ENCODE measurements around the gene ZNF3.
"Not testable (repeated sequence)": the region's sequence is repeated elsewhere in the genome, so short reads cannot be mapped to it uniquely, and the experiment has no call there.

Gene ZNF3

DNA sequence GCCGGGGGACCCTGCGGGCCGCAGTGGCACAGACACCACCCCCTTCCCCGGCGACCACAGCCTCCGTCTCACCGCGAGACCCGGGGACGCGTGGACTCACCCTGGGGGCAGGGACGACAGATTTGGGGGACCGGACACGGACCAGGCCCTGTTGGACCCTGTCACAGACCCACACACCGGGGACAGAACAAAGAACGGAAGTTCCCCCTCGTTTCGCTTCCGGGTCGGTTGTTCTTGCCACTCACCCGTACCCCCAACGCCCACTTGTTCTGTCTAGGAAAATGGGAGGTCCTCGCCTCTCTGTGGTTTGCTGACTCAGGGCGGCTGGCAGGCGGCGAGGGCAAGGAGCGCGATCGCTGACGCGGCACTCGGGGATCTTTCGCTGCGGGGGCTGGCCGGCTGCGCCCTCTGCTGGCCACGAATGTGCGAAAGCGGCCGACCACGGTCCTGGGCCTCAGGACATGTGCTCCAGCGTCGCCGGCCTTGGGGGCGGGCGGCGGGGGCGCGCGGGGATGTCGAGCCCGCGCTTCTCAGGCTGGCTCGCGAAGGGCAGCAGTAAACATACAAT is at the start of gene ZNF3:
Gene ZNF3, minus strand, starts transcription at position 189 of the 568 bp plus-strand sequence. CDS start 4,366 bp downstream, outside the sequence.
- H3K4me3 ChIP-seq (ENCODE audit: low read length) = peak within 1 kb of the TSS; percentile 100
- no peak for TF ChIP-seq ZNF274 (IDR thresholded peaks at IDR 0.05; ENCODE audit: low read depth, low read length)

DNA sequence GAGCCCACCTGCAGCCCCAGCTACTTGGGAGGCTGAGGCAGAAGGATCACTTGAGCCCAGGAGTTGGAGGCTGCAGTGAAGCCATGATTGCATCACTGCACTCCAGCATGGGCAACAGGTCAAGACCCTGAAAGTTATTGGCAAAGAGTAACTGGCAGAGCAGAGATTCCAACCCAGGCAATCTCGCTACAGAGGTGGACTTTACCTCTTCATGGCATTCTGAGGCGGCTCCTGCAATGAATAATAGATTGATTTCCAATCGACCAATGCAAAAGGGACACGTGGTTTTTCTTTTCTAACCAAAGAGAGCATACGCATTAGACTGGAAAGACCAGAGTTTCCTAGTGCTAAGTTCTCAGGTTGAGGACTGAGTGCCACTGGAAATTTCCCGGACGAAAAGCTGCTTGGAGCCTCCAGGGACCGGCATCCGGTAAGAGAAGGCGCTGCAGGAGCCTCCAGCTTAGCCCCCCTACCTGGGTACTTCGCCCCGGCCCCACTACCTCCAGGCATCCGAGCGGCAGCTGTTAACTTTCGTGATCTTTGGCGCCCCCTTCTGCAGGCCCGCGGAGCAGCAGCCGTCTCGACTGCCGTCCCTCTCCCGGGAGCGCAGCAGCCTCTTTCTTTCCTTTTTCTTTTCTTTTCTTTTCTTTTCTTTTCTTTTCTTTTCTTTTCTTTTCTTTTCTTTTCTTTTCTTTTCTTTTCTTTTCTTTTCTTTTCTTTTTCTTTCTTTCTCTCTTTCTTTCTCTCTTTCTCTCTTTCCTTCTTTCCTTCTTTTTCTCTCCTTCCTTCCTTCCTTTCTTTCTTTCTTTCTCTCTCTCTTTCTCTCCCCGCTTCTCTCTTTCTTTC is 49.3 kb upstream of the ZNF3 start:
- H3K4me3 ChIP-seq (ENCODE audit: low read length) = no peak overlapping the region
- TF ChIP-seq ZNF274 (IDR thresholded peaks at IDR 0.05; ENCODE audit: low read depth, low read length) = no peak

DNA sequence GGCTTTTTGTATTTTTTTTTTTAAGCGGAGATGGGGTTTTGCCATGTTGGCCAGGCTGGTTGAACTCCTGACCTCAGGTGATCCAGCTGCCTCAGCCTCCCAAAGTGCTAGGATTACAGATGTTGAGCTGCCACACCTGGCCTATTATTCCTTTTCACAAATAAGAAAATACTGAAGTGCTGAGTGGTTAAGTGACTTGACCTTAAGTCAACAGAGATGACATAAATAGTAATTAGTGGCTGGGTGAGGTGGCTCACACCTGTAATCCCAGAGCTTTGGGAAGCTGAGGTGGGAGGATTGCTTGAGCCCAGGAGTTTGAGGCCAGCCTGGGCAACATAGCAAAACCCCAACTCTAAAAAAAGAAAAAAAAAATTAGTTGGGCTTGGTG is 48.7 kb upstream of the ZNF3 start:
- not testable (repeated sequence) for H3K4me3 ChIP-seq (ENCODE audit: low read length)

DNA sequence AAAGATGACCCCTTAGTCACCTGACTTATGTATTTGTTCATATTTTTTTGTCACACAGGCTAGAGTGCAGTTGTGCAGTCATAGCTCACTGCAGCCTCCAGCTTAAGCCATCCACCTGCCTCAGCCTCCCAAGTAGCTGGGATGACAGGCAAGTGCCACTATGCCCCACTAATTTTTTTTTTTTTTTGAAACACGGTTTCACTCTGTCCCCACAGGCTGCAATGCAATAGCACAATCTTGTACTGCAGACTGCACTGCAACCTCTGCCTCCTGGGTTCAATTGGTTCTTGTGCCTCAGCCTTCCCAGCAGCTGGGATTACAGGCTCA is 47.1 kb upstream of the ZNF3 start:
- no peak for TF ChIP-seq ZNF274 (IDR thresholded peaks at IDR 0.05; ENCODE audit: low read depth, low read length)

DNA sequence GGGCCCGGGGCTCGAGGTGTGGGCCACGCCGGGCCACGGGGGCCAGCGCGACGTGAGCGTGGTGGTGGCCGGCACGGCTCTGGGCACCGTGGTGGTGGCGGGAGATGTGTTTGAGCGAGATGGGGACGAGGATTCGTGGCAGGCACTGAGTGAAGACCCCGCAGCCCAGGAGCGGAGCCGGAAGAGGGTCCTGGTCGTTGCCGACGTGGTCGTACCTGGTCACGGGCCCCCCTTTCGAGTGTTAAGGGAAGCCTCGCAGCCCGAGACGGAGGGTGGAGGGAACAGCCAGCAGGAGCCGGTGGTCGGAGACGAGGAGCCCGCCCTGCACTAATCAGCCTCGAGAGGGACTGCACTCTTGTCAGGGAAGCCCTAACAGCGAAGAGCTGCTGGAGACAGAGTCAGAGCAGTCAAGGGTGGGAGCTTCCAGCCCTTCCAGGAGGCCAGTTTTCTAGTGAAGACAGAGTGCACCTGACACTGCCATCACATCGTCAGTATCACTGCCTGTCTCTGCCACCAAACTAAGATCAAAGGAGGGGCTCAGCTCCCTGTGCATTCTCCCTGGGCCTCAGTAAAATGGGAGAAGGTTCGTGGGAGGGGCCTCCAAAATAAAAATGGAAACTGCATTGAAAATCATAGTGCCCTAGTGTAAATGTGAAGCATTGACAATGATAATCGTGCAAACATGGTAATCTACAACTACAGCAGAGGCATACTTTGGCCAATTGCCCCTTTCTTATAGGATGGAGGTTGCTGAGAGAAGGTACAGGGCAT is 46.5 kb upstream of the ZNF3 start:
- TF ChIP-seq ZNF274 (IDR thresholded peaks at IDR 0.05; ENCODE audit: low read depth, low read length) = no peak
- H3K4me3 ChIP-seq (ENCODE audit: low read length) = peak overlapping the region; percentile 86; the same call in 1 of the 2 replicates

More for the DNA sequence above, 47.1 kb upstream of the ZNF3 start:
- no peak overlapping the region for H3K4me3 ChIP-seq (ENCODE audit: low read length)

DNA sequence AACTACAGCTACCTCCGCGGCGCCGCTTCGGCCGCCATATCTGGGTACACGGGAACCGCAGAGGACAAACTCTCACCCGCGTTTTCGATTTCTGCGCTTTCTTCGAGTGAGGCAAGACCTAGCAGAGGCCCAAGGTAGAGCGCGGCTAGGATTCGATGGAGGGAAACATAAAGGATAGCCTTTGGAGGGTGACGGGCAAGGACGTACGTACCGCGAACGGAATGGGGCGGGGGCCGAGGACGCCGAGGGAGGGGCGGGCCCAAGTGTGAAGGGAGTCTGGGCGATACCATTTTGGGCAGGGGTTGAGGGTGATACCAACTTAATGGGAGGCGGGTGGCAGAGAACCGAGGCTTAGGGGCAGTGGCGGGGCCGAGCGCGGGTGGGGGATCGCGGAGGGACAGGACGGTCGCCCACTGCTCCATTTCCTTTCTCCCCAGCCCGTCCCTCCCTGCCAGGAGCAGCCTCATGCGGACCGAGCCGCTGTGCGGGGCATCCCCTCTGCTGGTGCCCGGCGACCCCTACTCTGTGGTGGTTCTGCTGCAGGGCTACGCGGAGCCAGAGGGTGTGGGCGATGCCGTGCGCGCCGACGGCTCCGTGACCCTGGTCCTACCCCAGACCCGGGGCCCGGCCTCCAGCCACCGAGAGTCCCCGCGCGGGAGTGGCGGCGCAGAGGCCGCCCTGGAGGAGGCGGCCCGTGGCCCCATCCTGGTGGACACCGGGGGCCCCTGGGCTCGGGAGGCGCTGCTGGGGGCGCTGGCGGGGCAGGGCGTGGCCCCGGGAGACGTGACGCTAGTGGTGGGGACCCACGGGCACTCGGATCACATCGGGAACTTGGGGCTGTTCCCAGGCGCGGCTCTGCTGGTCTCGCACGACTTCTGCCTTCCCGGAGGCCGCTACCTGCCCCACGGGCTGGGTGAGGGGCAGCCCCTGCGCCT is 45.7 kb upstream of the ZNF3 start, which contains the start of gene MBLAC1:
Gene MBLAC1, plus strand, starts transcription at position 37 of the 935 bp plus-strand sequence. Its CDS starts 429 bp downstream, at position 466.
- peak within 1 kb of the TSS; percentile 86 for H3K4me3 ChIP-seq (ENCODE audit: low read length)
- no peak for TF ChIP-seq ZNF274 (IDR thresholded peaks at IDR 0.05; ENCODE audit: low read depth, low read length)

DNA sequence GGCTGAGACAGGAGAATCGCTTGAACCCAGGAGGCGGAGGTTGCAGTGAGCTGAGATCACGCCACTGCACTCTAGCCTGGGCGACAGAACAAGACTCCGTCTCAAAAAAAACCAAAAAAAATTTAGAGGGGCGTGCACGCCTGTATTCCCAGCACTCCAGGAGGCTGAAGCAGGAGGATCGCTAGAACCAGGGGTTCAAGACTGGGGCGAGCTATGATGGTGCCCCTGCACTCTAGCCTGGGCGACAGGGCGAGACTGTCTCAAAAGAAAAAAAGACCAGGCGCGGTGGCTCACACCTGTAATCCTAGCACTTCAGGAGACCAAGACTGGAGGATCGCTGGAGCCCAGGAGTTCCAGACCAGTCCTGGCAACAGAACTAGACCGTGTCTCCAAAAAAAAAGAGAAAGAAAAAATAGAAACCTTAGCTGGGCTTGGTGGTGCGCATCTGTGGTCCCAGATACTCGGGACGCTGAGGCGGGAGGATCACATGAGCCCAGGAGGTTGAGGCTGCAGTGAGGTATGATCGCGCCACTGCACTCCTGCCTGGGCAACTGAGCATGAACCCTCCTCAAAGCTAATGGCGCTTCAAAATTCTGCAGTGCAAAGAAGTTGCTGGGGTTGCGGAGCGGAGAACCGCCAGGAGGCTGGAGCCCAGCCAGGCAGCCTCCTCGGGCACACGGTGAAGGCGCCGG is 44.9 kb upstream of the ZNF3 start:
- no peak for TF ChIP-seq ZNF274 (IDR thresholded peaks at IDR 0.05; ENCODE audit: low read depth, low read length)
- peak overlapping the region; percentile 86 for H3K4me3 ChIP-seq (ENCODE audit: low read length)

DNA sequence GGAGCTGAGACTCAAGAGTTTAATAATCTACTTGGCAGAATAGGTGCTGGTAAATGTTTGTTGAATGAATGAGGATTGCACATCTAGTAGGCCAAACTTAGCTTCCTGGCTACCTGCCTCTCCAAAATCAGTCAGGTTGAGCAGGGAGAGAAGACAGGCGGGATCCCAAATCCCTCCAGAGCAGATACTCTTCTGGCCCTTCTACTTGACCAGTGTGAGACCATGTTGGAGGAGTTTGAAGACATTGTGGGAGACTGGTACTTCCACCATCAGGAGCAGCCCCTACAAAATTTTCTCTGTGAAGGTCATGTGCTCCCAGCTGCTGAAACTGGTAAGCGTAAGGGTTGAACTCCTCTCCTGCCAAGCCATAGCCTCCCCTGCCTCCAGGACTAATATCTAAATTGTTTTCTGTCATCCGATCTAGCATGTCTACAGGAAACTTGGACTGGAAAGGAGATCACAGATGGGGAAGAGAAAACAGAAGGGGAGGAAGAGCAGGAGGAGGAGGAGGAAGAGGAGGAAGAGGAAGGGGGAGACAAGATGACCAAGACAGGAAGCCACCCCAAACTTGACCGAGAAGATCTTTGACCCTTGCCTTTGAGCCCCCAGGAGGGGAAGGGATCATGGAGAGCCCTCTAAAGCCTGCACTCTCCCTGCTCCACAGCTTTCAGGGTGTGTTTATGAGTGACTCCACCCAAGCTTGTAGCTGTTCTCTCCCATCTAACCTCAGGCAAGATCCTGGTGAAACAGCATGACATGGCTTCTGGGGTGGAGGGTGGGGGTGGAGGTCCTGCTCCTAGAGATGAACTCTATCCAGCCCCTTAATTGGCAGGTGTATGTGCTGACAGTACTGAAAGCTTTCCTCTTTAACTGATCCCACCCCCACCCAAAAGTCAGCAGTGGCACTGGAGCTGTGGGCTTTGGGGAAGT is 43.0 kb upstream of the ZNF3 start:
- TF ChIP-seq ZNF274 (IDR thresholded peaks at IDR 0.05; ENCODE audit: low read depth, low read length) = no peak
- no peak overlapping the region for H3K4me3 ChIP-seq (ENCODE audit: low read length)

DNA sequence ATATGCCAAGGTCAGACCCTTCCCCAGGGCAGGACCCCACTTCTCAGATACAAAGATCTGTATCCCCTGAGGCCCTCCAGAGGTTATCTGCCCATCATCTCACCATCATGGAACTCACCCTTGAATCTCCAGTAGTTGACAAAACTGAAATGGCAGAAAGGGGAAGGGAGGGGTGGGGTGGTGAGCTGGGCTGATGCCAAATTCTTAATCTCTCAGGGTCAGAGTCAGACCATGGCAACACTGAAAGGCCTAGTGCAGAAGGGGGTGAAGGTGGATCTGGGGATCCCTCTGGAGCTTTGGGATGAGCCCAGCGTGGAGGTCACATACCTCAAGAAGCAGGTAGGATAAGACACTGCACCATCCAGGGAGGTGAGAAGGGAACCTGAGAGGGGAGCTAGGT is 41.0 kb upstream of the ZNF3 start:
- no peak overlapping the region for H3K4me3 ChIP-seq (ENCODE audit: low read length)
- no peak for TF ChIP-seq ZNF274 (IDR thresholded peaks at IDR 0.05; ENCODE audit: low read depth, low read length)

DNA sequence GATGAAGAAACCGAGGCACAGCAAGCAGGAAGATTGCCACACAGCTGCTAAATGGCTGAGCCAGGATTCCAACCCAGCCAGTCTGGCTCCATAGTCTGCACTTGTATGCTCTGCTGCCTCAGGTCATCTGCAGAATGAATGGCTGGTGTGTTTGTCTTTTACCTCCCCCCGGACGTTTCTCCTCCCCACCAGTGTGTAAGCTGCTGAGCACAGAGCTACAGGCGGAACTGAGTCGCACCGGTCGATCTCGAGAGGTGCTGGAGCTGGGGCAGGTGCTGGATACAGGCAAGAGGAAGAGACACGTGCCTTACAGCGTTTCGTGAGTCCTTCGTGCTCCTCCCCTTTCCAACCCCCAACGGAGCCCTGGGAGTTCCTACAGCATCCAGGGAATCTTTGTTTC is 40.5 kb upstream of the ZNF3 start:
- no peak overlapping the region for H3K4me3 ChIP-seq (ENCODE audit: low read length)
- TF ChIP-seq ZNF274 (IDR thresholded peaks at IDR 0.05; ENCODE audit: low read depth, low read length) = no peak

DNA sequence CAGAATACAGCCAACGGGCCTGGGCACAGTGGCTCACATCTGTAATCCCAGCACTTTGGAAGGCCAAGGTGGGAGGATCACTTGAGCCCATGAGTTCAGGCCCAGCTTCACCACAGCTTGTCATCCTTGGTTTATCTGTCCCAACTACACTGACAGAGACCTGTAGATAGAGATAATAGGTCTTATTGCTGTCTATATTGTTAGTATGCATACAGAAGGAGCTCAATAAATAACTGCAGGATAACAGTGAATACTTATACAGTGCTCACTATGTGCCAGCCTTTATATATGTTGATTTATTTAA is 39.2 kb upstream of the ZNF3 start:
- peak overlapping the region; percentile 68; the same call in 1 of the 2 replicates for H3K4me3 ChIP-seq (ENCODE audit: low read length)
- TF ChIP-seq ZNF274 (IDR thresholded peaks at IDR 0.05; ENCODE audit: low read depth, low read length) = no peak

DNA sequence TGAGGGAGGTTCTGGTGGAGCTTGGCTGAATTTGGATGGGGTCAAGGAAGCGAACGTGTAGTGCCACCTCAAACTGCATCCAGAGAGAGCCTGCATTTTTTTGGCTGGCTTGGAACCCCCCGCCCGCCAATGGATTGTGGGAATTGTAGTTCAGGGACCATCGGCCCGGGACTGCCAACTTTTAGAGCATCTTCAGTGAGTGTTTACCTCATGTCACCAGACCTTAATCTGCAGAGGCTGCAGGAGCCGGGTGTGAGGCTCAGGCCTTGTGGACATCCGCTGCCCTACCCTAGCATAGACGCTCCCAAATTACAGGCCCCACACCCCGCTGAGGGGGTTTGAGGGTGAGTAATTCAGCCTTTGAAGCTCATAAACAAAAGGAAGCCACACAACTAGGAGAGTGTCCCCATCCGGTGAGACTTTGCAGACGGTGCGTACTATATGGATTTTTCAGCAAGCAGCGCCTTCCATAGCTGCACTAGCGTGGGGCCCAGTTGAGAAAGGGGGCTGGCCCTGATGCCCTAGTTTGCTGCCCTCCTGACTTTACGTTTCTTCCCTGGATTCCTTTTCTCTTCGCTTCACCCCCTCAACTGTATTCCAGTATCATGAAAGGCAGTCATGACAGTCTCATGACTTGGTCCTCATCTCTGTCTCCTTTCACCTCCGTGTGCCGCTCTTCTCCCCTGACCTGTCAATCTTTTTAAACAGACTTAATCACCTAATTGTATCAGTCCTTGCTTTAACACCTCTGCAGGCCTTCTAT is 38.6 kb upstream of the ZNF3 start:
- peak overlapping the region; percentile 68 for H3K4me3 ChIP-seq (ENCODE audit: low read length)
- TF ChIP-seq ZNF274 (IDR thresholded peaks at IDR 0.05; ENCODE audit: low read depth, low read length) = no peak
